ENCODE results near the gene OR5P2.
"Not testable (repeated sequence)": the region's sequence is repeated elsewhere in the genome, so short reads cannot be mapped to it uniquely, and the experiment has no call there.

The OR5P2 gene

GRCh38 chr11:7796842-7797241 lies at the start of gene OR5P2:
Gene OR5P2 (minus strand): TSS chr11:7796942. CDS start chr11:7796942, 0 bp downstream.
- no peak for DNase-seq

DNA sequence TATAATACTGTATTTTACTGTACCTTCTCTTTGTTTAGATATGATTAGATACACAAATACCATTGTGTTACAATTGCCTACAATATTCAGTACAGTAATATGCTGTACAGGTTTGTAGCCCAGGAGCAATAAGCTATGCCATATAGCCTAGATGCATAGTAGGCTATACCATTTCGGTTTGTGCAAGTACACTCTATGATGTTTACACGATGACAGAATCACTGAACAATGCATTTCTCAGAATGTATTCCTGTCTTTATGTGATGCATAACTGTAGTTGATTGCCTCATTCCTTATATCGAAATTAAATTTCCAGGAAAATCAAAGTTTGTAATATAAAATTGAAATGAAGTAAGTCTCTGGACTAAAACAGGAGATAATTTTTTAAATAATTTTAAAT lies 49.3 kb upstream of the OR5P2 start:
- no peak for DNase-seq

GRCh38 chr11:7844986-7845385 lies 48.2 kb upstream of the OR5P2 start:
- no peak for DNase-seq

GRCh38 chr11:7844521-7844920 lies 47.8 kb upstream of the OR5P2 start:
- no peak for DNase-seq

GRCh38 chr11:7840578-7840977 lies 43.8 kb upstream of the OR5P2 start:
- DNase-seq = no peak

DNA sequence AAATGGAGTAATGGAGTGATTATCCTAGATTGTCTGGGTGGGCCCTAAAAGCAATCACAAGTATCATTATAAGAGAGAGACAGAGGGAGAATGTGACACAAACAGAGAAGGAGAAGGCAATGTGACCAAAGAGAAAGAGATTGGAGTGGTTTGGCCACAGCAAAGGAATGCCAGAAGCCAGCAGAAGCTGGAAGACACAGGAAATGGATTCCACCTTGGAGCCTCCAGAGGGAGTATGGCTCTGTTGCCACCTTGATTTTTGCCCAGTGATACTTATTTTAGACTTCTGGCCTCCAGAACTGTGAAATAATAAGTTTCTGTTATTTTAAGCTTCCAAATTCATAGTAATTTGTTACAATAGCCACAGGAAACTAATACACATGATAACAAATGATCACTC lies 36.8 kb upstream of the OR5P2 start:
- DNase-seq = no peak

GRCh38 chr11:7830740-7831139 lies 34.0 kb upstream of the OR5P2 start, which contains the start of gene OR5P3:
Gene OR5P3 (minus strand): TSS chr11:7830840.
- DNase-seq = no peak

DNA sequence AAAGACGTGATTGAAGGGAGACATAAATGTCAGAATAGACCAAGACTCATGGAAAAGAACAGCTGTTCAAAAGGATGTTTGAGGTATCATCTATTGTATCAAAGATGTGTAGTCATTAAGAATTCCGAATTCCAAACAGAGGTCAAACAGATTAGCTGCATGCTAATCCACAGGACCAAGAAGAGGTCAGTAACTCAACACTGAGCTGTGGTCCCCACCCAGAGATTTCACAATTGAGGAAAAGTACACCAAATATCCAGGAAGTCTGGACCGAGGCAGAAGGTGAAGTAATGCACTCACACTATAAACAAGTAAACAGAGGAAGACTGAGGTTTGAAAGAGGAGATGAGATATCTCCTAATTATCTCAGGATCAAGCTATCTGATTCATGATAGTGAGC lies 29.6 kb upstream of the OR5P2 start:
- DNase-seq = no peak

- DNase-seq = not testable (repeated sequence)
Measured at GRCh38 chr11:7820417-7820816, 23.7 kb upstream of the OR5P2 start.

DNA sequence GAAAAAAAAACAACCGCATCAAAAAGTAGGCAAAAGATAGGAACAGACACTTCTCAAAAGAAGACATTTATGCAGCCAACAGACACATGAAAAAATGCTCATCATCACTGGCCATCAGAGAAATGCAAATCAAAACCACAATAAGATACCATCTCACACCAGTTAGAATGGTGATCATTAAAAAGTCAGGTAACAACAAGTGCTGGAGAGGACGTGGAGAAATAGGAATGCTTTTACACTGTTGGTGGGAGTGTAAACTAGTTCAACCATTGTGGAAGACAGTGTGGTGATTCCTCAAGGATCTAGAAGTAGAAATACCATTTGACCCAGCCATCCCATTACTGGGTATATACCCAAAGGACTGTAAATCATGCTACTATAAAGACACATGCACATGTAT lies 18.2 kb upstream of the OR5P2 start:
- DNase-seq = not testable (repeated sequence)

GRCh38 chr11:7810301-7810700 lies 13.6 kb upstream of the OR5P2 start:
- not testable (repeated sequence) for DNase-seq

GRCh38 chr11:7793233-7793632 lies 3.5 kb downstream of the OR5P2 start:
- DNase-seq = no peak

GRCh38 chr11:7787239-7787638 lies 9.5 kb downstream of the OR5P2 start:
- DNase-seq = no peak

DNA sequence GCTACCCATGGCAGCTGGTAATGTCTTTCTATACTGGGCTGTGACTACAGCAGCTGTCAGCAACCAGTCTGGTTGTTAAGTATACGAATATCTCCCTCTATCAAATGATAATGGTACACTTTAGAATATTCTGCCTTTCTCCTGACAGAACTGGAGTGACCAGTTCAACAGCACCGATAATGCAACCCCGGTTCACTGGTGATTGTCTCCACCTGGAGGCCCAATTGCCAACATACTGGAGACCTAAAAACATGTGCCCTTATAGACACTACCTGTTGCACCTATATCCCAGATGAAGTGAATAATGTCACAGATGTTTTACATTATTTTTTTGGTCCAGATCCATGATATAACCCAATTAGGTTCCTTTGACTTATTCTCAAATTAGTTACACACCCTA lies 21.1 kb downstream of the OR5P2 start:
- DNase-seq = no peak

DNA sequence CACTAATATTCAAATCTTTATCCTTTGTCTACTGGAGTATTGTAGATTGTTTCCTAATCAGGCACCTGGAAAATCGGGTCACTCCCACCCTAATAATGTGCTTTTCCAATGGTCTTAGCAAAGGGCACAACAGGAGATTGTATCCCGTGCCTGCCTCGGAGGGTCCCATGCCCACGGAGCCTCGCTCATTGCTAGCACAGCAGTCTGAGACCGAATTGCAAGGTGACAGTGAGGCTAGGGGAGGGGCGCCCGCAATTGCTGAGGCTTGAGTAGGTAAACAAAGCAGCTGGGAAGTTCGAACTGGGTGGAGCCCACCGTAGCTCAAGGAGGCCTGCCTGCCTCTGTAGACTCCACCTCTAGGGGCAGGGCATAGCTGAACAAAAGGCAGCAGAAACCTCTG lies 32.4 kb downstream of the OR5P2 start:
- not testable (repeated sequence) for DNase-seq

- no peak for DNase-seq
Measured at GRCh38 chr11:7759010-7759409, 37.7 kb downstream of the OR5P2 start.

DNA sequence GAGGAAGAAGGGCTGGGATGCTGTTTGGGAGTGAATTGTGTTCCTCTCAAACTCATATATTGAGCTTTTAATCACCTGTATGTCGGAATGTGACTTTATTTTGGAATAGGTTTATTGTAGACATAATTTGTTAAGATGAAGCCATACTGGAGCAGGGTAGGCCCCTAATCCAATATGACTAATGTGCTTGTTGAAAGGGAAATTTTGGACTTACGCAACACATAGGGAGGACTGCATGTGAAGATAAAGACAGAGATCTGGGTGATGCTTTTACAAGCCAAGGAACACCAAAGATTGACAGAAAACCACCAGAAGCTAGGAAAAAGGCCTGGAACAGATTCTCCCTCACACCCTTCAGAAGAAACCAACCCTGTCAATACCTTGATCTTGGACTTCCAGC lies 47.3 kb downstream of the OR5P2 start:
- no peak for DNase-seq

All from stimulated activated CD4-positive, alpha-beta T cell treated with anti-CD3 and anti-CD28 coated beads, Interleukin-4, amount 100 ng/mL, for 4 hours (primary cell).